ENCODE results near the gene TMEM198. TPM values are rescaled to one million over a fixed set of nuclear protein-coding genes. Genes with fewer than 3 reads are reported as not detected.

Gene TMEM198
- total RNA-seq, 1 experiment from 2014 or later = 2.3 TPM

GRCh38 chr2:219538504-219538951, 5.3 kb upstream of the TMEM198 start:
- no peak for DNase-seq (ENCODE audit: low read depth, low spot score)
- BruUV-seq (replicated peaks) = no TSS peak
- CTCF ChIA-PET = interaction anchor here (0.8 kb wide), 1 partner anchor 31 kb away, joined by 3 read pairs; no protein-coding TSS in a partner anchor
- H3K9me3 ChIP-seq (ENCODE audit: control insufficient read depth, insufficient read depth, low read depth, low read length) = no peaks in the 10 kb centered on the region
- no peak for ATAC-seq
- no peak for TF ChIP-seq SIN3A (IDR thresholded peaks at IDR 0.05; ENCODE audit: borderline replicate concordance, insufficient read depth, low read depth, low read length)
- no peak for TF ChIP-seq POLR2AphosphoS5 (IDR thresholded peaks at IDR 0.05; ENCODE audit: low read depth, low read length)
- TF ChIP-seq, protein P1, sequence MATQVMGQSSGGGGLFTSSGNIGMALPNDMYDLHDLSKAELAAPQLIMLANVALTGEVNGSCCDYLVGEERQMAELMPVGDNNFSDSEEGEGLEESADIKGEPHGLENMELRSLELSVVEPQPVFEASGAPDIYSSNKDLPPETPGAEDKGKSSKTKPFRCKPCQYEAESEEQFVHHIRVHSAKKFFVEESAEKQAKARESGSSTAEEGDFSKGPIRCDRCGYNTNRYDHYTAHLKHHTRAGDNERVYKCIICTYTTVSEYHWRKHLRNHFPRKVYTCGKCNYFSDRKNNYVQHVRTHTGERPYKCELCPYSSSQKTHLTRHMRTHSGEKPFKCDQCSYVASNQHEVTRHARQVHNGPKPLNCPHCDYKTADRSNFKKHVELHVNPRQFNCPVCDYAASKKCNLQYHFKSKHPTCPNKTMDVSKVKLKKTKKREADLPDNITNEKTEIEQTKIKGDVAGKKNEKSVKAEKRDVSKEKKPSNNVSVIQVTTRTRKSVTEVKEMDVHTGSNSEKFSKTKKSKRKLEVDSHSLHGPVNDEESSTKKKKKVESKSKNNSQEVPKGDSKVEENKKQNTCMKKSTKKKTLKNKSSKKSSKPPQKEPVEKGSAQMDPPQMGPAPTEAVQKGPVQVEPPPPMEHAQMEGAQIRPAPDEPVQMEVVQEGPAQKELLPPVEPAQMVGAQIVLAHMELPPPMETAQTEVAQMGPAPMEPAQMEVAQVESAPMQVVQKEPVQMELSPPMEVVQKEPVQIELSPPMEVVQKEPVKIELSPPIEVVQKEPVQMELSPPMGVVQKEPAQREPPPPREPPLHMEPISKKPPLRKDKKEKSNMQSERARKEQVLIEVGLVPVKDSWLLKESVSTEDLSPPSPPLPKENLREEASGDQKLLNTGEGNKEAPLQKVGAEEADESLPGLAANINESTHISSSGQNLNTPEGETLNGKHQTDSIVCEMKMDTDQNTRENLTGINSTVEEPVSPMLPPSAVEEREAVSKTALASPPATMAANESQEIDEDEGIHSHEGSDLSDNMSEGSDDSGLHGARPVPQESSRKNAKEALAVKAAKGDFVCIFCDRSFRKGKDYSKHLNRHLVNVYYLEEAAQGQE (IDR thresholded peaks at IDR 0.05; ENCODE audit: insufficient read depth in 1 of 2, low read depth in 2 of 2, low read length in 1 of 2) = no peak
- no peak for TF ChIP-seq TCF7L2 (IDR thresholded peaks at IDR 0.05; ENCODE audit: low read depth, low read length)
- TF ChIP-seq, protein P2, sequence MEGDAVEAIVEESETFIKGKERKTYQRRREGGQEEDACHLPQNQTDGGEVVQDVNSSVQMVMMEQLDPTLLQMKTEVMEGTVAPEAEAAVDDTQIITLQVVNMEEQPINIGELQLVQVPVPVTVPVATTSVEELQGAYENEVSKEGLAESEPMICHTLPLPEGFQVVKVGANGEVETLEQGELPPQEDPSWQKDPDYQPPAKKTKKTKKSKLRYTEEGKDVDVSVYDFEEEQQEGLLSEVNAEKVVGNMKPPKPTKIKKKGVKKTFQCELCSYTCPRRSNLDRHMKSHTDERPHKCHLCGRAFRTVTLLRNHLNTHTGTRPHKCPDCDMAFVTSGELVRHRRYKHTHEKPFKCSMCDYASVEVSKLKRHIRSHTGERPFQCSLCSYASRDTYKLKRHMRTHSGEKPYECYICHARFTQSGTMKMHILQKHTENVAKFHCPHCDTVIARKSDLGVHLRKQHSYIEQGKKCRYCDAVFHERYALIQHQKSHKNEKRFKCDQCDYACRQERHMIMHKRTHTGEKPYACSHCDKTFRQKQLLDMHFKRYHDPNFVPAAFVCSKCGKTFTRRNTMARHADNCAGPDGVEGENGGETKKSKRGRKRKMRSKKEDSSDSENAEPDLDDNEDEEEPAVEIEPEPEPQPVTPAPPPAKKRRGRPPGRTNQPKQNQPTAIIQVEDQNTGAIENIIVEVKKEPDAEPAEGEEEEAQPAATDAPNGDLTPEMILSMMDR (IDR thresholded peaks at IDR 0.05) = no peak
- no peak overlapping the region for H3K27ac ChIP-seq (ENCODE audit: low read length)
- POLR2A ChIA-PET = no interaction called here
- 0 out of 2 replicates have a peak, but pooled peaks cover 2% of the 10 kb centered on the region for H3K36me3 ChIP-seq (ENCODE audit: control insufficient read depth, insufficient read depth, low read length)
- H3K4me1 ChIP-seq (ENCODE audit: control insufficient read depth, insufficient read depth, low read length) = peaks cover 9% of the 10 kb centered on the region; the same call in 1 of the 2 replicates
- in situ Hi-C loops (cut with HindIII; ENCODE audit: low pct_unique_long_range_greater_than_20kb, low sequenced_read_pairs) = no loop called here
- no peaks in the 10 kb centered on the region for H3K27me3 ChIP-seq (ENCODE audit: control insufficient read depth, insufficient read depth, low read length)
- H3K4me3 ChIP-seq (ENCODE audit: low read depth in 2 of 2, low read length in 2 of 2) = no peak overlapping the region
- intact Hi-C loops (cut with micrococcal nuclease; ENCODE audit: unreplicated experiment) = loop anchor here (1.0 kb wide), 1 partner anchor 104 kb away; no protein-coding TSS in a partner anchor

GRCh38 chr2:219538956-219539788, 4.7 kb upstream of the TMEM198 start:
- H3K27me3 ChIP-seq (ENCODE audit: control insufficient read depth, insufficient read depth, low read length) = no peaks in the 10 kb centered on the region
- DNase-seq (ENCODE audit: low read depth, low spot score) (no peak), ATAC-seq (no peak)
- no peaks in the 10 kb centered on the region for H3K9me3 ChIP-seq (ENCODE audit: control insufficient read depth, insufficient read depth, low read depth, low read length)
- H3K4me3 ChIP-seq (ENCODE audit: low read depth in 2 of 2, low read length in 2 of 2) = no peak overlapping the region
- no peak for TF ChIP-seq SIN3A (IDR thresholded peaks at IDR 0.05; ENCODE audit: borderline replicate concordance, insufficient read depth, low read depth, low read length)
- TF ChIP-seq, protein P2 (IDR thresholded peaks at IDR 0.05) = no peak
- POLR2A ChIA-PET = interaction anchor here (0.9 kb wide), 1 partner anchor 99 kb away, joined by 3 read pairs; no protein-coding TSS in a partner anchor
- 0 out of 2 replicates have a peak, but pooled peaks cover 2% of the 10 kb centered on the region for H3K36me3 ChIP-seq (ENCODE audit: control insufficient read depth, insufficient read depth, low read length)
- H3K4me1 ChIP-seq (ENCODE audit: control insufficient read depth, insufficient read depth, low read length) = peaks cover 9% of the 10 kb centered on the region; the same call in 1 of the 2 replicates
- in situ Hi-C loops (cut with HindIII; ENCODE audit: low pct_unique_long_range_greater_than_20kb, low sequenced_read_pairs) (no loop called here), intact Hi-C loops (cut with micrococcal nuclease; ENCODE audit: unreplicated experiment) (loop anchor here (1.0 kb wide), 1 partner anchor 103 kb away; no protein-coding TSS in a partner anchor)
- CTCF ChIA-PET = interaction anchor here (0.8 kb wide), 1 partner anchor 32 kb away, joined by 3 read pairs; no protein-coding TSS in a partner anchor
- H3K27ac ChIP-seq (ENCODE audit: low read length) = no peak overlapping the region
- no TSS peak for BruUV-seq (replicated peaks)
